SH-SY5Y (cell line): ENCODE results near the gene SLC50A1.

Source experiments
- GATA2 ChIP-seq: IDR thresholded peaks from 2 replicates; pipeline ENCODE4 v1.6.1; 2011; ENCODE audit warnings: mild to moderate bottlenecking, low read depth, low read length
- GATA3 ChIP-seq: IDR thresholded peaks from 2 replicates; pipeline ENCODE4 v1.6.1; 2011; ENCODE audit warnings: low read depth, mild to moderate bottlenecking, low read length, moderate library complexity

The SLC50A1 gene

GRCh38 chr1:155137154-155137949 is 1.7 kb downstream of the SLC50A1 start:
- TF ChIP-seq GATA3, result no peak

- TF ChIP-seq GATA3 (no peak), GATA2 (no peak)
Measured at GRCh38 chr1:155139895-155140629, 4.4 kb downstream of the SLC50A1 start, which contains the start of gene DPM3. DPM3 (minus strand) TSS chr1:155140531; CDS start chr1:155140240, 291 bp downstream.

GRCh38 chr1:155140630-155140953 is 4.9 kb downstream of the SLC50A1 start:
- TF ChIP-seq GATA2, result no peak

GRCh38 chr1:155141749-155142148 is 6.1 kb downstream of the SLC50A1 start:
- TF ChIP-seq GATA2 (no peak), GATA3 (no peak)

- TF ChIP-seq GATA2 (no peak), GATA3 (no peak)
Measured at GRCh38 chr1:155145491-155145890, 9.8 kb downstream of the SLC50A1 start.

- no peak for TF ChIP-seq GATA3
- no peak for TF ChIP-seq GATA2
Measured at GRCh38 chr1:155158991-155159390, 23.3 kb downstream of the SLC50A1 start.

- TF ChIP-seq GATA3 (no peak), GATA2 (no peak)
Measured at GRCh38 chr1:155160128-155160527, 24.5 kb downstream of the SLC50A1 start.

GRCh38 chr1:155166051-155166470 is 30.4 kb downstream of the SLC50A1 start:
- TF ChIP-seq GATA3 (no peak), GATA2 (no peak)

- no peak for TF ChIP-seq GATA2
- TF ChIP-seq GATA3, result no peak
Measured at GRCh38 chr1:155166471-155167165, 31.0 kb downstream of the SLC50A1 start.

GRCh38 chr1:155167166-155168104 is 31.8 kb downstream of the SLC50A1 start:
- TF ChIP-seq GATA2 (no peak), GATA3 (no peak)

- TF ChIP-seq GATA3 (no peak), GATA2 (no peak)
Measured at GRCh38 chr1:155168456-155169210, 33.0 kb downstream of the SLC50A1 start.

- TF ChIP-seq GATA2, result no peak
- no peak for TF ChIP-seq GATA3
Measured at GRCh38 chr1:155169541-155169940, 33.9 kb downstream of the SLC50A1 start.

GRCh38 chr1:155170101-155170785 is 34.6 kb downstream of the SLC50A1 start:
- no peak for TF ChIP-seq GATA2
- TF ChIP-seq GATA3, result no peak
